Measurements from ENCODE around the gene ECE1. TPM values are rescaled to one million over a fixed set of nuclear protein-coding genes. Genes with fewer than 3 reads are reported as not detected.

Gene ECE1
- total and polyA plus RNA-seq, 9 of the 15 experiments (the other 6 are each of a cell fraction or from before 2014, with no cell fraction given), result 0.56 to 34.8 (median 11.0) TPM

DNA sequence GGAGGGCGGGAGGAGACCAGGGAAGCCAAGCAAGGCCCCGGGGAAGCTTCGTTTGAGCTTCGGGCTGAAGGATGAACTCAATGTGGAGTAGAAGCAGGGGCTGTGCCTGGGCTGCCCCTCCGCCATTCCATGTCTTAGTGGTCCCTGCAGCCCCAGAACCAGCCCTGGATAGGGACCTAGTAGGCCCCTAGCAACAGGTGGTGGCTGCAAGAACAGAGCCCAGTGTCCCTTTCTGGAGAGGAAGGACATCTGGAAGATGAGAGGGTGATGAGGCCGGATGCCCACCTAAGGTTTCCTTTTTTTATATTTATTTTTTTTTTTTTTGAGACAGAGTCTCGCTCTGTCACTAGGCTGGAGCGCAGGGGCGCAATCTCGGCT, 27.2 kb downstream of the ECE1 start:
- Histone ChIP-seq H3K9me3 (replicated peaks; ENCODE audit: control insufficient read depth, insufficient read depth, low read depth, low read length) (no peaks in the 10 kb centered on the region; the same call in 1 of the 2 replicates), H4K20me1 (replicated peaks; ENCODE audit: control insufficient read depth, insufficient read depth, low read length) (no peaks in the 10 kb centered on the region), H3K9me1 (ENCODE audit: control insufficient read depth, insufficient read depth, low read length) (peaks cover 3% of the 10 kb centered on the region), H3K4me2 (ENCODE audit: insufficient read depth, low read length) (no peak overlapping the region; the same call in 1 of the 2 replicates), H3K27me3 (ENCODE audit: control insufficient read depth in 2 of 2, insufficient read depth in 2 of 2, low read length in 2 of 2) (no peaks in the 10 kb centered on the region), H3K36me3 (ENCODE audit: control insufficient read depth, insufficient read depth, low read length) (peaks cover 3% of the 10 kb centered on the region; the same call in 1 of the 3 replicates), H2AFZ (ENCODE audit: low read depth, low read length) (no peak overlapping the region), H3K4me1 (replicated peaks in 1 of 2; ENCODE audit: control insufficient read depth in 2 of 2, insufficient read depth in 2 of 2, low read length in 2 of 2) (peaks cover 33 to 45% of the 10 kb centered on the region in 2 experiments), H3K79me2 (ENCODE audit: control insufficient read depth, insufficient read depth, low read length) (no peaks in the 10 kb centered on the region; the same call in 2 of the 3 replicates), H3K27ac (ENCODE audit: extremely low read depth, low read depth, low read length) (no peak overlapping the region), H3K4me3 (no peak overlapping the region), H3K9ac (ENCODE audit: insufficient read depth in 1 of 2, low read depth in 2 of 2, low read length in 2 of 2) (peak overlapping the region; percentile 32 to 77; a peak in 2 of 4 replicates)
- CTCF ChIA-PET (ENCODE audit: low intra/inter-chr PET ratio), result no interaction called here
- no TSS peak for BruUV-seq (replicated peaks)
- intact Hi-C loops (cut with micrococcal nuclease) (loop anchor here (5.0 kb wide), 1 partner anchor 84 kb away; no protein-coding TSS in a partner anchor), in situ Hi-C loops (cut with MboI) (no loop called here)
- ATAC-seq (no peak), DNase-seq (ENCODE audit: extremely low read depth in 1 of 4, low spot score in 3 of 4) (no peak), FAIRE-seq (no peak)
- POLR2A ChIA-PET, result interaction anchor here (0.9 to 1.5 kb wide), 2 partner anchors 17 to 28 kb away, joined by 4 to 5 read pairs; partner anchors contain the start of gene ECE1
- 90% methylated on average over 9 of the region's 10 CpGs for WGBS (ENCODE audit: insufficient coverage, low coverage, missing lambda C conversion rate)
- TF ChIP-seq, protein P1, sequence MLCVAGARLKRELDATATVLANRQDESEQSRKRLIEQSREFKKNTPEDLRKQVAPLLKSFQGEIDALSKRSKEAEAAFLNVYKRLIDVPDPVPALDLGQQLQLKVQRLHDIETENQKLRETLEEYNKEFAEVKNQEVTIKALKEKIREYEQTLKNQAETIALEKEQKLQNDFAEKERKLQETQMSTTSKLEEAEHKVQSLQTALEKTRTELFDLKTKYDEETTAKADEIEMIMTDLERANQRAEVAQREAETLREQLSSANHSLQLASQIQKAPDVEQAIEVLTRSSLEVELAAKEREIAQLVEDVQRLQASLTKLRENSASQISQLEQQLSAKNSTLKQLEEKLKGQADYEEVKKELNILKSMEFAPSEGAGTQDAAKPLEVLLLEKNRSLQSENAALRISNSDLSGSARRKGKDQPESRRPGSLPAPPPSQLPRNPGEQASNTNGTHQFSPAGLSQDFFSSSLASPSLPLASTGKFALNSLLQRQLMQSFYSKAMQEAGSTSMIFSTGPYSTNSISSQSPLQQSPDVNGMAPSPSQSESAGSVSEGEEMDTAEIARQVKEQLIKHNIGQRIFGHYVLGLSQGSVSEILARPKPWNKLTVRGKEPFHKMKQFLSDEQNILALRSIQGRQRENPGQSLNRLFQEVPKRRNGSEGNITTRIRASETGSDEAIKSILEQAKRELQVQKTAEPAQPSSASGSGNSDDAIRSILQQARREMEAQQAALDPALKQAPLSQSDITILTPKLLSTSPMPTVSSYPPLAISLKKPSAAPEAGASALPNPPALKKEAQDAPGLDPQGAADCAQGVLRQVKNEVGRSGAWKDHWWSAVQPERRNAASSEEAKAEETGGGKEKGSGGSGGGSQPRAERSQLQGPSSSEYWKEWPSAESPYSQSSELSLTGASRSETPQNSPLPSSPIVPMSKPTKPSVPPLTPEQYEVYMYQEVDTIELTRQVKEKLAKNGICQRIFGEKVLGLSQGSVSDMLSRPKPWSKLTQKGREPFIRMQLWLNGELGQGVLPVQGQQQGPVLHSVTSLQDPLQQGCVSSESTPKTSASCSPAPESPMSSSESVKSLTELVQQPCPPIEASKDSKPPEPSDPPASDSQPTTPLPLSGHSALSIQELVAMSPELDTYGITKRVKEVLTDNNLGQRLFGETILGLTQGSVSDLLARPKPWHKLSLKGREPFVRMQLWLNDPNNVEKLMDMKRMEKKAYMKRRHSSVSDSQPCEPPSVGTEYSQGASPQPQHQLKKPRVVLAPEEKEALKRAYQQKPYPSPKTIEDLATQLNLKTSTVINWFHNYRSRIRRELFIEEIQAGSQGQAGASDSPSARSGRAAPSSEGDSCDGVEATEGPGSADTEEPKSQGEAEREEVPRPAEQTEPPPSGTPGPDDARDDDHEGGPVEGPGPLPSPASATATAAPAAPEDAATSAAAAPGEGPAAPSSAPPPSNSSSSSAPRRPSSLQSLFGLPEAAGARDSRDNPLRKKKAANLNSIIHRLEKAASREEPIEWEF (CRISPR knock-in tag; IDR thresholded peaks at IDR 0.05), result no peak
- TF ChIP-seq XRCC3 (IDR thresholded peaks at IDR 0.05) (no peak), IRF2 (CRISPR knock-in tag; IDR thresholded peaks at IDR 0.05) (no peak), FOXK1 (CRISPR knock-in tag; IDR thresholded peaks at IDR 0.05; ENCODE audit: borderline replicate concordance) (no peak), ZNF347 (CRISPR knock-in tag; IDR thresholded peaks at IDR 0.05; ENCODE audit: low read depth) (no peak), ZBTB1 (CRISPR knock-in tag; IDR thresholded peaks at IDR 0.05; ENCODE audit: borderline replicate concordance, low read depth) (no peak), NR2C2 (CRISPR knock-in tag; IDR thresholded peaks at IDR 0.05) (no peak), NR2C2 (tag; IDR thresholded peaks at IDR 0.05) (no peak), ZNF121 (CRISPR knock-in tag; conservative IDR thresholded peaks at IDR 0.05) (no peak), SMARCB1 (IDR thresholded peaks at IDR 0.05; ENCODE audit: insufficient read length, low read depth) (no peak), MEF2A (IDR thresholded peaks at IDR 0.05; ENCODE audit: control insufficient read depth, low read depth, low read length) (no peak)
- TF ChIP-seq, protein P2, sequence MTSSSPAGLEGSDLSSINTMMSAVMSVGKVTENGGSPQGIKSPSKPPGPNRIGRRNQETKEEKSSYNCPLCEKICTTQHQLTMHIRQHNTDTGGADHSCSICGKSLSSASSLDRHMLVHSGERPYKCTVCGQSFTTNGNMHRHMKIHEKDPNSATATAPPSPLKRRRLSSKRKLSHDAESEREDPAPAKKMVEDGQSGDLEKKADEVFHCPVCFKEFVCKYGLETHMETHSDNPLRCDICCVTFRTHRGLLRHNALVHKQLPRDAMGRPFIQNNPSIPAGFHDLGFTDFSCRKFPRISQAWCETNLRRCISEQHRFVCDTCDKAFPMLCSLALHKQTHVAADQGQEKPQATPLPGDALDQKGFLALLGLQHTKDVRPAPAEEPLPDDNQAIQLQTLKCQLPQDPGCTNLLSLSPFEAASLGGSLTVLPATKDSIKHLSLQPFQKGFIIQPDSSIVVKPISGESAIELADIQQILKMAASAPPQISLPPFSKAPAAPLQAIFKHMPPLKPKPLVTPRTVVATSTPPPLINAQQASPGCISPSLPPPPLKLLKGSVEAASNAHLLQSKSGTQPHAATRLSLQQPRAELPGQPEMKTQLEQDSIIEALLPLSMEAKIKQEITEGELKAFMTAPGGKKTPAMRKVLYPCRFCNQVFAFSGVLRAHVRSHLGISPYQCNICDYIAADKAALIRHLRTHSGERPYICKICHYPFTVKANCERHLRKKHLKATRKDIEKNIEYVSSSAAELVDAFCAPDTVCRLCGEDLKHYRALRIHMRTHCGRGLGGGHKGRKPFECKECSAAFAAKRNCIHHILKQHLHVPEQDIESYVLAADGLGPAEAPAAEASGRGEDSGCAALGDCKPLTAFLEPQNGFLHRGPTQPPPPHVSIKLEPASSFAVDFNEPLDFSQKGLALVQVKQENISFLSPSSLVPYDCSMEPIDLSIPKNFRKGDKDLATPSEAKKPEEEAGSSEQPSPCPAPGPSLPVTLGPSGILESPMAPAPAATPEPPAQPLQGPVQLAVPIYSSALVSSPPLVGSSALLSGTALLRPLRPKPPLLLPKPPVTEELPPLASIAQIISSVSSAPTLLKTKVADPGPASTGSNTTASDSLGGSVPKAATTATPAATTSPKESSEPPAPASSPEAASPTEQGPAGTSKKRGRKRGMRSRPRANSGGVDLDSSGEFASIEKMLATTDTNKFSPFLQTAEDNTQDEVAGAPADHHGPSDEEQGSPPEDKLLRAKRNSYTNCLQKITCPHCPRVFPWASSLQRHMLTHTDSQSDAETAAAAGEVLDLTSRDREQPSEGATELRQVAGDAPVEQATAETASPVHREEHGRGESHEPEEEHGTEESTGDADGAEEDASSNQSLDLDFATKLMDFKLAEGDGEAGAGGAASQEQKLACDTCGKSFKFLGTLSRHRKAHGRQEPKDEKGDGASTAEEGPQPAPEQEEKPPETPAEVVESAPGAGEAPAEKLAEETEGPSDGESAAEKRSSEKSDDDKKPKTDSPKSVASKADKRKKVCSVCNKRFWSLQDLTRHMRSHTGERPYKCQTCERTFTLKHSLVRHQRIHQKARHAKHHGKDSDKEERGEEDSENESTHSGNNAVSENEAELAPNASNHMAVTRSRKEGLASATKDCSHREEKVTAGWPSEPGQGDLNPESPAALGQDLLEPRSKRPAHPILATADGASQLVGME (CRISPR knock-in tag; IDR thresholded peaks at IDR 0.05), result no peak
